H9 (cell line): ENCODE data around the gene ETDA. TPM values are rescaled to one million over a fixed set of nuclear protein-coding genes. Genes with fewer than 3 reads are reported as not detected.

ENCODE experiments used
- DNase-seq: peaks from one replicate; pipeline ENCODE4 v3.0.0-alpha.2; 2017
- H2AFZ ChIP-seq: one replicate; pipeline ENCODE4 v1.6.1; 2013; ENCODE audit warnings: mild to moderate bottlenecking, low read length, control low read depth, moderate library complexity
- H2AK5ac ChIP-seq: 2 replicates; pipeline ENCODE4 v1.6.1; 2013; ENCODE audit warnings: low read length, control low read depth, mixed read lengths; ENCODE audit not compliant: insufficient read length
- H2BK120ac ChIP-seq: one replicate; pipeline ENCODE4 v1.6.1; 2013; ENCODE audit warnings: low read depth, mild to moderate bottlenecking, low read length, control low read depth, inconsistent platforms; ENCODE audit not compliant: poor library complexity, severe bottlenecking
- H2BK12ac ChIP-seq: 2 replicates; pipeline ENCODE4 v1.6.1; 2013; ENCODE audit warnings: low read length, control low read depth, mixed read lengths, low read depth; ENCODE audit not compliant: insufficient read length
- H2BK15ac ChIP-seq: 2 replicates; pipeline ENCODE4 v1.6.1; 2013; ENCODE audit warnings: low read depth, low read length, control low read depth
- H2BK20ac ChIP-seq: one replicate; pipeline ENCODE4 v1.6.1; 2013; ENCODE audit warnings: low read depth, mild to moderate bottlenecking, low read length, control low read depth, inconsistent platforms; ENCODE audit not compliant: poor library complexity, severe bottlenecking
- H2BK5ac ChIP-seq: 2 replicates; pipeline ENCODE4 v1.6.1; 2013; ENCODE audit warnings: low read length, control low read depth, mixed read lengths; ENCODE audit not compliant: insufficient read length
- H3K14ac ChIP-seq: 2 replicates; pipeline ENCODE4 v1.6.1; 2013; ENCODE audit warnings: low read length, control low read depth; ENCODE audit not compliant: insufficient read depth
- H3K18ac ChIP-seq: 2 replicates; pipeline ENCODE4 v1.6.1; 2013; ENCODE audit warnings: low read depth, mild to moderate bottlenecking, mixed read lengths, low read length, control low read depth; ENCODE audit not compliant: insufficient read length
- H3K23ac ChIP-seq: 2 replicates; pipeline ENCODE4 v1.6.1; 2013; ENCODE audit warnings: low read length, control low read depth, mixed read lengths, low read depth; ENCODE audit not compliant: insufficient read length
- H3K23me2 ChIP-seq: 2 replicates; pipeline ENCODE4 v1.6.1; 2013; ENCODE audit warnings: low read depth, mild to moderate bottlenecking, mixed read lengths, low read length, control low read depth; ENCODE audit not compliant: insufficient read length, poor library complexity, severe bottlenecking
- H3K27ac ChIP-seq: 2 replicates; pipeline ENCODE4 v1.5.1; 2013; ENCODE audit warnings: low read length, control low read depth, mixed read lengths, low read depth; ENCODE audit not compliant: insufficient read length
- H3K27me3 ChIP-seq: 2 replicates; pipeline ENCODE4 v1.6.1; 2013; ENCODE audit warnings: low read length, control low read depth, inconsistent platforms; ENCODE audit not compliant: insufficient read depth
- H3K4ac ChIP-seq: 2 replicates; pipeline ENCODE4 v1.6.1; 2013; ENCODE audit warnings: low read depth, mild to moderate bottlenecking, control low read depth, inconsistent platforms, low read length, moderate library complexity
- H3K4me1 ChIP-seq: 2 replicates; pipeline ENCODE4 v1.6.1; 2013; ENCODE audit warnings: low read length, control low read depth, inconsistent platforms; ENCODE audit not compliant: insufficient read depth
- H3K4me2 ChIP-seq: 2 replicates; pipeline ENCODE4 v1.6.1; 2013; ENCODE audit warnings: low read length, control low read depth, mixed read lengths; ENCODE audit not compliant: insufficient read length, insufficient read depth
- H3K56ac ChIP-seq: 2 replicates; pipeline ENCODE4 v1.6.1; 2013; ENCODE audit warnings: low read depth, mild to moderate bottlenecking, mixed read lengths, low read length, control low read depth; ENCODE audit not compliant: insufficient read length
- H3K79me1 ChIP-seq: 2 replicates; pipeline ENCODE4 v1.6.1; 2013; ENCODE audit warnings: low read depth, mild to moderate bottlenecking, moderate library complexity, low read length, control low read depth, inconsistent platforms; ENCODE audit not compliant: insufficient read depth, poor library complexity, severe bottlenecking
- H3K79me2 ChIP-seq: 2 replicates; pipeline ENCODE4 v1.6.1; 2013; ENCODE audit warnings: low read length, control low read depth, inconsistent platforms; ENCODE audit not compliant: insufficient read depth
- H3K9ac ChIP-seq: 2 replicates; pipeline ENCODE4 v1.6.1; 2013; ENCODE audit warnings: low read length, control low read depth, mixed read lengths; ENCODE audit not compliant: insufficient read length; ENCODE audit errors: extremely low read depth
- H3K9me3 ChIP-seq: one replicate; pipeline ENCODE4 v1.6.1; 2013; ENCODE audit warnings: low read depth, low read length, inconsistent platforms; ENCODE audit not compliant: control insufficient read depth
- H3T11ph ChIP-seq: one replicate; pipeline ENCODE4 v1.6.1; 2013; ENCODE audit warnings: mild to moderate bottlenecking, low read length, control low read depth, inconsistent platforms
- H4K20me1 ChIP-seq: one replicate; pipeline ENCODE4 v1.6.1; 2013; ENCODE audit not compliant: control insufficient read depth, insufficient read length, insufficient read depth
- H4K5ac ChIP-seq: 2 replicates; pipeline ENCODE4 v1.6.1; 2013; ENCODE audit warnings: low read depth, mild to moderate bottlenecking, mixed read lengths, low read length, control low read depth; ENCODE audit not compliant: insufficient read length
- H4K8ac ChIP-seq: replicated peaks from 2 replicates; pipeline ENCODE4 v1.6.1; 2013; ENCODE audit warnings: low read length, control low read depth, mixed read lengths, low read depth; ENCODE audit not compliant: insufficient read length
- H4K91ac ChIP-seq: 2 replicates; pipeline ENCODE4 v1.6.1; 2013; ENCODE audit warnings: low read depth, mild to moderate bottlenecking, moderate library complexity, mixed read lengths, low read length, control low read depth; ENCODE audit not compliant: insufficient read length
- H3K27ac Mint-ChIP-seq, 3 experiments: 2 replicates in 2 of 3; 3 replicates in 1 of 3; pipeline ENCODE4 v1.8.0; 2020 to 2021; ENCODE audit warnings: mixed read lengths in 3 of 3, mild to moderate bottlenecking in 1 of 3, moderate library complexity in 1 of 3
- H3K27me3 Mint-ChIP-seq: 2 replicates; pipeline ENCODE4 v1.8.0; 2021; ENCODE audit warnings: low read depth, mild to moderate bottlenecking, moderate library complexity, mixed read lengths
- H3K36me3 Mint-ChIP-seq, 3 experiments: 2 replicates in 2 of 3; 3 replicates in 1 of 3; pipeline ENCODE4 v1.8.0; 2020 to 2021; ENCODE audit warnings: low read depth in 3 of 3, mixed read lengths in 3 of 3; ENCODE audit not compliant: insufficient read depth in 1 of 3
- H3K4me1 Mint-ChIP-seq, 2 experiments: 2 replicates each; pipeline ENCODE4 v1.8.0; 2020; ENCODE audit warnings: mixed read lengths in 2 of 2
- H3K4me3 Mint-ChIP-seq, 2 experiments: 2 replicates in 1 of 2; 3 replicates in 1 of 2; pipeline ENCODE4 v1.8.0; 2020 to 2021; ENCODE audit warnings: mild to moderate bottlenecking in 2 of 2, mixed read lengths in 2 of 2, moderate library complexity in 1 of 2
- H3K9me3 Mint-ChIP-seq, 2 experiments: 2 replicates in 1 of 2; 3 replicates in 1 of 2; pipeline ENCODE4 v1.8.0; 2020; ENCODE audit warnings: mild to moderate bottlenecking in 2 of 2, mixed read lengths in 2 of 2, moderate library complexity in 1 of 2
- WGBS: extraction: QIAGEN DNeasy Blood & Tissue Kit; methylation state at CpG from one replicate; pipeline ENCODE4 v1.1.7; 2013; ENCODE audit warnings: missing lambda C conversion rate, low lambda C conversion rate, mixed read lengths; ENCODE audit not compliant: insufficient read length; ENCODE audit errors: extremely low coverage; 5-methylcytosine and 5-hydroxymethylcytosine counted together
- total RNA-seq: library from RNA; stranded (reverse); gene quantifications from 2 replicates; pipeline ENCODE4 v1.2.1, GENCODE V29; 2021
- TF ChIP-seq, protein P1 (sequence below): fragments of 200-600 bp; sonication (generic); conservative IDR thresholded peaks from 3 replicates; pipeline ENCODE4 v1.8.0; 2021; ENCODE audit warnings: antibody characterized with exemption, mild to moderate bottlenecking

ETDA gene
- total RNA-seq, 1 experiment from 2014 or later = not detected

DNA sequence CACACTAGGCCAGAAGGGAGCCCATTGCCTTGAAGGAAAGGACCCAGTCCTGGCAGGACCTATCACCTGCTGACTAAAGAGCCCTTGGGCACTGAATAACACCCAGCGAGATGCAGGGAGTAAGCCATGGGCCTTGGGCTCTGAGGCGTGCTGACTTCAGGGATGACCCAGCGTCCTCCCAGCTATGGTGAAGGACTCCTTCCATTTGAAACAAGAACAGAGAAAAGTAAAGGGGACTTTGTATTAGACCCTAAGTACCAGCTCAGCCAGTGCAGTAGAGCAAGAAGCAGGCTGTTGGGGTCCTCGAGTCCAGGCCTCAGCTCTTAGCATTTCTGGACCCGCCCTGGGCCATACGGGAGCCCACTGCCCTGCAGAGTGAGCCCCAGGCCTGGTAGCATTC lies 5.1 kb downstream of the ETDA start:
- Mint-ChIP-seq H3K4me3 (no peak overlapping the region), H3K27ac (no peak overlapping the region), H3K9me3 (peaks cover 37 to 43% of the 10 kb centered on the region in 2 experiments), H3K4me1 (no peaks in the 10 kb centered on the region), H3K27me3 (peaks cover 3% of the 10 kb centered on the region; the same call in 1 of the 2 replicates), H3K36me3 (peaks cover 0 to 9% (median 0%) of the 10 kb centered on the region in 3 experiments; a peak in 2 of 7 replicates)
- Histone ChIP-seq H3K14ac (no peak overlapping the region), H3K23me2 (no peaks in the 10 kb centered on the region), H3K27me3 (no peaks in the 10 kb centered on the region), H3K4me1 (no peaks in the 10 kb centered on the region), H3K18ac (no peak overlapping the region), H3K79me1 (no peaks in the 10 kb centered on the region), H2BK12ac (no peak overlapping the region), H2BK20ac (no peak overlapping the region), H3K9me3 (peaks cover 16% of the 10 kb centered on the region), H3K4ac (no peak overlapping the region), H2AK5ac (no peak overlapping the region), H4K5ac (no peak overlapping the region), H3K56ac (no peak overlapping the region), H2BK120ac (no peak overlapping the region), H2BK15ac (no peak overlapping the region), H3K9ac (no peak overlapping the region), H2AFZ (no peak overlapping the region), H4K20me1 (no peaks in the 10 kb centered on the region), H4K91ac (no peak overlapping the region), H3K27ac (no peak overlapping the region), H4K8ac (no peak overlapping the region), H3K23ac (no peak overlapping the region), H2BK5ac (no peak overlapping the region), H3T11ph (no peak overlapping the region), H3K79me2 (no peaks in the 10 kb centered on the region), H3K4me2 (no peak overlapping the region)
- WGBS = no CpG with 5 or more reads among the region's 6 CpGs
- TF ChIP-seq, protein P1, sequence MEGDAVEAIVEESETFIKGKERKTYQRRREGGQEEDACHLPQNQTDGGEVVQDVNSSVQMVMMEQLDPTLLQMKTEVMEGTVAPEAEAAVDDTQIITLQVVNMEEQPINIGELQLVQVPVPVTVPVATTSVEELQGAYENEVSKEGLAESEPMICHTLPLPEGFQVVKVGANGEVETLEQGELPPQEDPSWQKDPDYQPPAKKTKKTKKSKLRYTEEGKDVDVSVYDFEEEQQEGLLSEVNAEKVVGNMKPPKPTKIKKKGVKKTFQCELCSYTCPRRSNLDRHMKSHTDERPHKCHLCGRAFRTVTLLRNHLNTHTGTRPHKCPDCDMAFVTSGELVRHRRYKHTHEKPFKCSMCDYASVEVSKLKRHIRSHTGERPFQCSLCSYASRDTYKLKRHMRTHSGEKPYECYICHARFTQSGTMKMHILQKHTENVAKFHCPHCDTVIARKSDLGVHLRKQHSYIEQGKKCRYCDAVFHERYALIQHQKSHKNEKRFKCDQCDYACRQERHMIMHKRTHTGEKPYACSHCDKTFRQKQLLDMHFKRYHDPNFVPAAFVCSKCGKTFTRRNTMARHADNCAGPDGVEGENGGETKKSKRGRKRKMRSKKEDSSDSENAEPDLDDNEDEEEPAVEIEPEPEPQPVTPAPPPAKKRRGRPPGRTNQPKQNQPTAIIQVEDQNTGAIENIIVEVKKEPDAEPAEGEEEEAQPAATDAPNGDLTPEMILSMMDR = no peak
- no peak for DNase-seq
